Pancreas (tissue), 10 donors: Measurements from ENCODE around the gene PEG3. TPM values are rescaled to one million over a fixed set of nuclear protein-coding genes. Genes with fewer than 3 reads are reported as not detected.

Experiments
- ATAC-seq, 4 donors: fragments of 200-7000 bp; cut with Tn5 transposase; one replicate each; pipeline versions ENCODE4 v1.8.0 to v1.9.1; 2020; ENCODE audit warnings: mild to moderate bottlenecking in 4 of 4, moderate library complexity in 4 of 4
- DNase-seq, 6 donors: peaks; one replicate each; pipeline ENCODE4 v3.0.0-alpha.2; 2020
- FAIRE-seq: peaks from 2 replicates; lab custom pipeline; 2012; peaks lifted over from hg19 to GRCh38; lab: Jason Lieb, UNC
- H3K27ac ChIP-seq, 4 donors: fragments of 200-600 bp; sonication (generic); 1 replicate in 3 of 4; 2 replicates in 1 of 4; pipeline versions ENCODE4 v1.5.0 to v1.8.0; 2020
- H3K27me3 ChIP-seq, 4 donors: fragments of 200-600 bp; one replicate each; pipeline ENCODE4 v1.8.0; 2021
- H3K36me3 ChIP-seq, 3 donors: fragments of 200-600 bp; sonication (generic) in 1 of 3; one replicate each; pipeline versions ENCODE4 v1.5.0 to v1.8.0; 2020 to 2021
- H3K4me1 ChIP-seq, 3 donors: fragments of 200-600 bp; one replicate each; pipeline ENCODE4 v1.8.0; 2021
- H3K4me3 ChIP-seq, 4 donors: fragments of 200-600 bp; sonication (generic) in 2 of 4; one replicate each; pipeline versions ENCODE4 v1.5.0 to v1.8.0; 2020 to 2021
- H3K9me3 ChIP-seq, 4 donors: fragments of 200-600 bp; one replicate each; pipeline ENCODE4 v1.8.0; 2021
- WGBS, 2 donors: extraction: QIAGEN DNeasy Blood & Tissue Kit; methylation state at CpG; one replicate each; pipeline ENCODE4 v1.1.7; 2013; 5-methylcytosine and 5-hydroxymethylcytosine counted together
- intact Hi-C, 3 donors: fragments of 100-400 bp; cut with DNase I; formaldehyde crosslinking; loops; one replicate each; pipeline versions ENCODE4 v1.11.1 to v1.14.2; 2022
- polyA plus RNA-seq, 2 donors: library from polyadenylated mRNA; stranded (reverse); fragments of 200-250 nt; gene quantifications; one replicate each; pipeline ENCODE4 v1.2.3, GENCODE V29; 2013
- total RNA-seq, 6 donors: library from RNA; stranded (reverse); fragmentation: NEBNext Ultra II Directional in 4 of 6; extraction: Animal tissue kit (Norgen Biotek cat#: 25700) in 4 of 6; gene quantifications; one replicate each; pipeline versions ENCODE4 v1.2.1 to v1.2.4, GENCODE V29; 2021 to 2023
- TF ChIP-seq, protein P1 (sequence below), 4 donors: fragments of 200-600 bp; sonication (generic) in 3 of 4; IDR thresholded peaks; one replicate each; pipeline versions ENCODE4 v1.5.0 to v1.8.0; 2021; ENCODE audit warnings: antibody characterized with exemption in 4 of 4
- donor health status: healthy with polysubstance abuse.
- donor health status: DM: no; HTN: no; CAD: no; lungs with moderate emphysema.
- donor health status: DM: no; HTN: no; CAD: no.
- donor health status: control.
- donor health status: control.
- donor health status: Bipolar disorder and iron deficiency.
- donor health status: DM: yes; HTN: yes; CAD: no.
- donor health status: DM: no; HTN: no; CAD: no.
- donor health status: DM: no; HTN: no; CAD: no.
- donor health status: DM: yes; HTN: yes; CAD: no.

The PEG3 gene
- total and polyA plus RNA-seq, 8 donors = 1.5 to 4.2 (median 2.8) TPM

DNA sequence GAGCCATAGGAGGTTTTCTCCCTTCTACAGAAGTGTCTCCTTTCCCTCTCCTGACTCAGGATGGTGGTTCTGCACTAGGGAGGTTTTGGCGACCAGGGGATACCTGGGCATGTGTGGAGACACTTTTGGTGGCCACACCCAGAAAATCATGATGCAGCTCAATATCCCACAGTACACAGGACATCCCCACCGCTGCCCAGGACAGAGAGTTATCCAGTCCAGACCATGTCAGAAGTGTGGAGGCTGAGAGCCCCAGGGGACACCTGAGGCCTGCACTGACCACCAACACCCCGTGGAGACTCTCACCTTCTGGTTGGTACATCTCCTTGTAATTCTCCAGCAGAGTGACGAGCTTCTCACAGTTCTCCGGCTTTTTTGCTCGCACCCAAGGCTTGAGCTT, 16.6 kb downstream of the PEG3 start:
- TF ChIP-seq, protein P1, sequence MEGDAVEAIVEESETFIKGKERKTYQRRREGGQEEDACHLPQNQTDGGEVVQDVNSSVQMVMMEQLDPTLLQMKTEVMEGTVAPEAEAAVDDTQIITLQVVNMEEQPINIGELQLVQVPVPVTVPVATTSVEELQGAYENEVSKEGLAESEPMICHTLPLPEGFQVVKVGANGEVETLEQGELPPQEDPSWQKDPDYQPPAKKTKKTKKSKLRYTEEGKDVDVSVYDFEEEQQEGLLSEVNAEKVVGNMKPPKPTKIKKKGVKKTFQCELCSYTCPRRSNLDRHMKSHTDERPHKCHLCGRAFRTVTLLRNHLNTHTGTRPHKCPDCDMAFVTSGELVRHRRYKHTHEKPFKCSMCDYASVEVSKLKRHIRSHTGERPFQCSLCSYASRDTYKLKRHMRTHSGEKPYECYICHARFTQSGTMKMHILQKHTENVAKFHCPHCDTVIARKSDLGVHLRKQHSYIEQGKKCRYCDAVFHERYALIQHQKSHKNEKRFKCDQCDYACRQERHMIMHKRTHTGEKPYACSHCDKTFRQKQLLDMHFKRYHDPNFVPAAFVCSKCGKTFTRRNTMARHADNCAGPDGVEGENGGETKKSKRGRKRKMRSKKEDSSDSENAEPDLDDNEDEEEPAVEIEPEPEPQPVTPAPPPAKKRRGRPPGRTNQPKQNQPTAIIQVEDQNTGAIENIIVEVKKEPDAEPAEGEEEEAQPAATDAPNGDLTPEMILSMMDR (IDR thresholded peaks at IDR 0.05) = no peak
- intact Hi-C loops = no loop called here
- ATAC-seq (no peak), DNase-seq (no peak), FAIRE-seq (no peak)
- H3K27ac ChIP-seq = no peak overlapping the region
- no peak overlapping the region for H3K4me3 ChIP-seq
- no peaks in the 10 kb centered on the region for H3K4me1 ChIP-seq
- 81 to 93% methylated on average over 6 of the region's 6 CpGs for WGBS, 2 donors
- H3K36me3 ChIP-seq = peaks cover 0 to 5% (median 0%) of the 10 kb centered on the region in 3 donors
- H3K27me3 ChIP-seq = no peaks in the 10 kb centered on the region
- H3K9me3 ChIP-seq = no peaks in the 10 kb centered on the region

DNA sequence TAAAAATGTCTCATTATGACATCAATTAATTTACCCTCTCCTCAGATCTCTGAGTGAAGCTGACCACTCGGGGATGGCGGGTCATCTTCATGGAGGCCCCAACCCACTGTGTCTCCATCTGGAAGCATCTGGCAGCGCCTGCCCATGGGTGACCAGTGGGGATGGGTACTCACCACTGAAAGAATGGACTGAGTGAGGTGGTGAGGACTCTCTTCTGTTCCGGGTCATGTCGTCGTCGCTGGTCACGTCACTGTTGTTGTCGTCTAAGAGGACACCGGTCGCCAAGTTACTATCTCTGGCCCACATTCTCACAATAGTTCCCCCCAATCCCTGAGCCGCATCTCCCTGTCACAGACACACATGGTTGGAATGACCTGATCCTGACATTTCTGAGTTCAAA, 17.1 kb downstream of the PEG3 start:
- DNase-seq (no peak), ATAC-seq (no peak), FAIRE-seq (no peak)
- intact Hi-C loops = no loop called here
- H3K4me1 ChIP-seq = no peaks in the 10 kb centered on the region
- no peaks in the 10 kb centered on the region for H3K9me3 ChIP-seq
- 81 to 85% methylated on average over 12 of the region's 12 CpGs for WGBS, 2 donors
- no peaks in the 10 kb centered on the region for H3K27me3 ChIP-seq
- H3K27ac ChIP-seq = no peak overlapping the region
- no peak overlapping the region for H3K4me3 ChIP-seq
- TF ChIP-seq, protein P1 (IDR thresholded peaks at IDR 0.05) = no peak
- H3K36me3 ChIP-seq = peaks cover 0 to 5% (median 0%) of the 10 kb centered on the region in 3 donors

DNA sequence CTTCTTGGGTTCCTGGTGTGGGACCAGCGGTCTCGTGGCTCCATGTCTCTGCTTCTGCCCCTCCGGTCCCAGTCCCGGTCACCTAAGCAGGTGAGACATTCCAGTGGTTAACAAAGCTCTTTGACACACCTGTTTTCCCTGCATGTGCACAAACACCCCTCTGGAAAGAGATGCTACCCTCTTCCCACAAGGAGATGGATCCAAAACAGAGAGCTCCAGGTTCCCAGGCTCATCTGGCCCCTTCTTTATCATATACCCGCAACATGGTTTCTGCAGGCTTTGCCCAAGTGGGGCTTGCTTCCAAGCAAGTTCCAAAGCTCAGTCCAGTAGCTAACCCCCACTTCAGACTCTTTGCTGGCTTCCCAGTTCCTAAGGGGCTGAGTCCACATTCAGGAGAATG, 17.8 kb downstream of the PEG3 start:
- TF ChIP-seq, protein P1 (IDR thresholded peaks at IDR 0.05) = no peak
- 82 to 88% methylated on average over 5 of the region's 5 CpGs for WGBS, 2 donors
- Histone ChIP-seq H3K27me3 (no peaks in the 10 kb centered on the region), H3K9me3 (no peaks in the 10 kb centered on the region), H3K4me1 (no peaks in the 10 kb centered on the region), H3K27ac (no peak overlapping the region), H3K4me3 (no peak overlapping the region), H3K36me3 (peaks cover 0 to 5% (median 0%) of the 10 kb centered on the region in 3 donors)
- no peak for ATAC-seq
- intact Hi-C loops = no loop called here
- no peak for DNase-seq
- FAIRE-seq = no peak

DNA sequence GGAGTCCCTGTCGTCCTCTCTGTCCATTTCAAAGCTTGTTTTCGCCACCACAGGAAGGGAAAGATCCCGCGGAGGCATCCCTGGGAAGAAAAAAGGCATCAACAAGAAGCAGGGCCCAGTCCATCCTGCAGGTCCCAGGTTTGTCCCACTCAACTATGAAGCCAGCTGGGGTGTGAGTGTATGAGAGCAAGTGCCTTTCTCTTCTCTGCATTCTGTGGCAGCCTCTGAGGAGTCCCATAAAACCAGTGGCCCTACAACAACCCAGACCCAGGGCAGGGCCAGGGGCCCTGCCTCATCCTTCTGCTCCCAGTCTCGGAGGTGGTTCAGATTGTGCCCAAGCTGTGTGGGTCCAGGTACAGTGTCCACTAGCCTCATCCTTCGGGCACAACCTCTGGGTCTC, 18.9 kb downstream of the PEG3 start:
- no peak overlapping the region for H3K4me3 ChIP-seq
- no peak overlapping the region for H3K27ac ChIP-seq
- intact Hi-C loops = no loop called here
- DNase-seq (no peak), FAIRE-seq (no peak), ATAC-seq (no peak)
- peaks cover 0 to 5% (median 0%) of the 10 kb centered on the region in 3 donors for H3K36me3 ChIP-seq
- no peaks in the 10 kb centered on the region for H3K9me3 ChIP-seq
- H3K27me3 ChIP-seq = no peaks in the 10 kb centered on the region
- TF ChIP-seq, protein P1 (IDR thresholded peaks at IDR 0.05) = no peak
- H3K4me1 ChIP-seq = no peaks in the 10 kb centered on the region
- WGBS, 2 donors = 69 to 86% methylated on average over 6 of the region's 6 CpGs

DNA sequence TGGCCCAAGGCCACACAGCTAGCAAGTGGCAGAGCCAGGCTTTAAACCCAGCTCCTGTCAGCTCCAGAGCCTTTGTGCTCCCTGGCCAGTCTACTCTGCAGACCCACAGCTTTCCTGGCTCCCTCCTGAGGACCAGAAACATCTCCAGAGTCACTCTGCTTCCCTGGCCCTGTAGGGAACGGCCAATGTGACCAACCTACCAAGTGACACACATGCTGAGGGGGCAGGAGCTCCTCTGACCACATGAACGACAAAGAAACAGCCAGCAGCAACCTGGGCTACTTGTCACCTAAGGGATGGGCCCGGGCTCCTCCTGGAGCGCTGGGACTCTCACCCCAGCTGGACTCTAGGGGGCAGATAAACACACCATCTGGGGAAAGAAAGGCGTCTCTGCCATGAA, 19.3 kb downstream of the PEG3 start:
- TF ChIP-seq, protein P1 (IDR thresholded peaks at IDR 0.05) = no peak
- Histone ChIP-seq H3K36me3 (peaks cover 0 to 5% (median 0%) of the 10 kb centered on the region in 3 donors), H3K27me3 (no peaks in the 10 kb centered on the region), H3K27ac (no peak overlapping the region), H3K4me3 (no peak overlapping the region), H3K9me3 (no peaks in the 10 kb centered on the region), H3K4me1 (no peaks in the 10 kb centered on the region)
- no peak for ATAC-seq
- intact Hi-C loops = no loop called here
- DNase-seq = no peak
- no peak for FAIRE-seq
- WGBS, 2 donors = 59 to 63% methylated on average over 5 of the region's 5 CpGs
